GM21528 (cell line): ENCODE results near the gene ASIC3.
"Not testable (repeated sequence)": the region's sequence is repeated elsewhere in the genome, so short reads cannot be mapped to it uniquely, and the experiment has no call there.

Experiments used
- ATAC-seq: cut with Tn5 transposase; IDR thresholded peaks from one replicate; pipeline ENCODE4 v1.9.1; 2021; ENCODE audit warnings: mild to moderate bottlenecking, moderate library complexity; ENCODE audit not compliant: unreplicated experiment, low FRiP score

The ASIC3 gene

DNA sequence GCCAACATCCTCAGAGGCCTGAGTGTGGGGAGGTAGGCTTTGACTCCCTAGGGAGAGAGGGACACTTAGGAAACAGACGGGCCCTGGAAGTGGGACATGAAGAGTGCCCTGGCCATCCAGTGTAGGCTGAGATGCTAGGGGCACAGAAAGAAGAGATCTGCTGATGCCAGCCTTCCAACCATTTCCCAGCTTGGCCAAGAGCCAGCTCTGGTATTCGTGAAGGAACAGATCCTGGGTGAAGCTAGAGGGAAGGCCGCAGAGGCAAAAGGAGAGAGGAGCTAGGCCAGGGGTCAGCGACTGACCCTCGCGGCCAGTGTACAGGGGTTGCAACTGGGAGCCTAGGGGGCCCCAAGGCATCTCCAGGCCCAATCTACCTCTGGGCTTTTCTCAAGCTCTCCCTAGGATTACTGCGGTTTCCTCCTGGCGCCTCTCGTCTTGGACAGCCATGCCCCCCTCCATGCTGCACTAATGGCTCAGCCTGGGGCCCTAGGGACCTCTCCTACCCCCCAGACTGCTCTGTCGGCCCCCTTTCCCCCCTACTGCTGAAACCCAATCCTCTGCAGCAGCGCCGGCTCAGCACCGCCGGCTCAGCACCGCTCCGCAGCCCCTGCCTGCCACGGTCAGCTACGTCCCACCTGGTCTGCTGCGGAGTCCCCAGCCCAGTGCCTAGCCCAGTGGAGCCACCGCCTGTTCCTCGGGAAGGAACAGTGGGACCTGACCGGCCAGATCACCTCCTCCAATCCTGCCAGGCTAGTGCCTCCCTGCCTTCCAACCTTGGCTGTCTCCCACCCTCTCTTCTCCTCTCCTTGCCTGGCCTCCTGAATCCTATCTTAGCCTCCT is at the start of gene ASIC3:
Gene ASIC3, plus strand, starts transcription at position 556 of the 840 bp plus-strand sequence. CDS start 355 bp downstream, outside the sequence.
- no peak for ATAC-seq

DNA sequence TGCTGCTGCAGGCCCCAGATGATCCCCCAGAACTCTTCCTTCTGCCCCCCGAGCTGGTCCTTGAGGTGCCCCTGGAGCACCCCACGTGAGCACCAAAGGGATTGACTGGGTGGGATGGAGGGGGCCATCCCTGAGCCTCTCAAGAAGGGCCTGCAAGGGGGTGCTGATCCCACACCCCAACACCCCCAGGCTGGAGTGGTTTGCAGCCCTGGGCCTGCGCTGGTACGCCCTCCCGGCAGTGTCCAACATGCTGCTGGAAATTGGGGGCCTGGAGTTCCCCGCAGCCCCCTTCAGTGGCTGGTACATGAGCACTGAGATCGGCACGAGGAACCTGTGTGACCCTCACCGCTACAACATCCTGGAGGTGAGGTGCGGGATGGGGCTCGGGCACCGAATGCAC is 49.3 kb upstream of the ASIC3 start:
- no peak for ATAC-seq

DNA sequence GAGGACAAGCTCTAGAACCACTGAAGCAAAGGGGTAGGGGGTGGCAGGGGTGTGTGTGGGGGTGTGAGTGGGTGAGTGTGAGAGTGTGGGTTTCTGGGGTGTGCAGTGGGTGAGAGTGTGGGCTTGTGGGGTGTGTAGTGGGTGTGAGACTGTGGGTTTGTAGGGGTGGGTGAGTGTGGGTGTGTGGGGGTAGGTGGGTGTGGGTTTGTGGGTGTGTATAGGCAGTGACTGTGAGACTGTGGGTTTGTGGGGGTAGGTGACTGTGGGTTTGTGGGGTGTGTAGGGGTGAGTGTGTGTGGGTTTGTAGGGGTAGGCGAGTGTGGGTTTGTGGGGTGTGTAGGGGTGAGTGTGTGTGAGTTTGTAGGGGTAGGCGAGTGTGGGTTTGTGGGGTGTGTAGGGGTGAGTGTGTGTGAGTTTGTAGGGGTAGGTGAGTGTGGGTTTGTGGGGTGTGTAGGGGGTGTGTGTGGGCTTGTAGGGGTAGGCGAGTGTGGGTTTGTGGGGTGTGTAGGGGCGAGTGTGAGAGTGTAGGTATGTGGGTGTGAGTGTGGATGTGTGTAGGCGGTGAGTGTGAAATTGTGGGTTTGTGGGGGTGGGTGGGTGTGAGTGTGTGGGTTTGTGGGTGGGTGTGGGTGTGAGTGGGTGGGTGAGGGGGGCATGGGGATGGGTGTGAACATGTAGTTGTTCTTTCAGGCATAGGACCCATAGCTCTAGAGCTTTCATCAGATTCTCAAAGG is 48.7 kb upstream of the ASIC3 start:
- no peak for ATAC-seq

DNA sequence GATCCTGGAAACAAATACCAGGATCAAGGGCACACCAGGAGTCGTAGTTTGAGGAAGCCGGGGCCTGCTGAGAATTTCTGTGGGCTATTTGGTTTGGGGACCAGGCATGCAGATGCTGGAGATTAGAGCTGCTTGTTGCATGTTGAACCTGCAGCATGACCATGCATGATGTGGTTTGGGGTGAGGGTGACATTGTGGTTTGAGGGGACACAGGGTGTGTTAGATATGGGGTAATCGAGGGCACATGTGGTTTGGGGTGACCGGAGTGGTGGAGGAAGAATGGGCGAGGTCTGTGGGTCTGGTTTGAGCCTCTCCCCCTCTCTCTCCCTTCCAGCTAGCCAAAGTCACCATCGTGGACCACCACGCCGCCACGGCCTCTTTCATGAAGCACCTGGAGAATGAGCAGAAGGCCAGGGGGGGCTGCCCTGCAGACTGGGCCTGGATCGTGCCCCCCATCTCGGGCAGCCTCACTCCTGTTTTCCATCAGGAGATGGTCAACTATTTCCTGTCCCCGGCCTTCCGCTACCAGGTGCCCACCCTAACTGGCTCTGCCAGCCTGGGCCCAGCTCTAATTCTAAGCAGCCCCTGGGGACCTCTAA is 47.3 kb upstream of the ASIC3 start:
- no peak for ATAC-seq

DNA sequence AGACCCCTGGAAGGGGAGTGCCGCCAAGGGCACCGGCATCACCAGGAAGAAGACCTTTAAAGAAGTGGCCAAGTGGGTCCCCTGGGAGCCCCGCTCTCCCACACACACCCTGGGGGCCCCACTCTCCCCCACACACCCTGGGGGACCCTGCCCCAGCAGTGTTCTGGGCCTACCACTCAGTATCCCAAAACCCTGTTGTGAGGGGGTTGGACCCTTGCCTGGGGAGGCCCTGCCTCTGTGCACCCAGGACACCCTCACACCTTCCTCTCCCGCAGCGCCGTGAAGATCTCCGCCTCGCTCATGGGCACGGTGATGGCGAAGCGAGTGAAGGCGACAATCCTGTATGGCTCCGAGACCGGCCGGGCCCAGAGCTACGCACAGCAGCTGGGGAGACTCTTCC is 46.8 kb upstream of the ASIC3 start:
- no peak for ATAC-seq

DNA sequence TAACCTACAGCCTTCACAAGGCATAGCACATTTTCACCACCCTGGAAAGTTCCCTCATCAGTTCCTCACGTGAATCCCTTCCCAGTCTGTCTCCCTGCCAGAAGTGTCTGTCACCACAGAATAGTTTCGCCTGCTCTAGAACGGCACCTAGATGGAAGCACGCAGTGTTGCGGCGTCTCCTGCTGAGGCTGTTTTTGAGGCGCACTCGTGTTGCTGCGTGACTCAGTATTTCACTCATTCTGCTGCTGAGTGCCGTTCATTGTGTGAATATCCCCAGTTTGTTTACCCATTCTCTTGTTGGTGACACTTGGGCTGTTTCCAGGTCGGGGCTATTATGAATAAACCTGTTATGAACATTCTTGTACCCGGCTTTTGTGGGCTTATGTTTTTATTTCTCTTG is 44.8 kb upstream of the ASIC3 start:
- ATAC-seq, result no peak

DNA sequence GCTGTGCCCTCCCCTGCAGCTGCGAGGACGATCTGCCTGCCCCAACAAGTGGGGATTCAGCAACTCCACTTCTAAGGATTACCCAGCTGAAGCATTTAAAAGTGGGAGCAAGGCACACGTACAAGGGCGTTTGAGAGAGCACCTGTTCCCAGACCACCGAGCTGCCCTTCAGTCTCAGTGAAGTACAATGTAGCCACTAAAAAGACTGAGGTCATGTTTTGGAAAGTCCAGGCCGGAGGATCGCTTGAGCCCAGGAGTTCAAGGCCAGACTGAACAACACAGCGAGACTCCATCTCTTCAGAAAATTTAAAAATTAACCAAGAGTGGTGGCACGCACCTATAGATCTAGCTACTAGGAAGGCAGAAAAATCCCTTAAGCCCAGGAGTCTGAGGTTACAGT is 42.8 kb upstream of the ASIC3 start:
- no peak for ATAC-seq

DNA sequence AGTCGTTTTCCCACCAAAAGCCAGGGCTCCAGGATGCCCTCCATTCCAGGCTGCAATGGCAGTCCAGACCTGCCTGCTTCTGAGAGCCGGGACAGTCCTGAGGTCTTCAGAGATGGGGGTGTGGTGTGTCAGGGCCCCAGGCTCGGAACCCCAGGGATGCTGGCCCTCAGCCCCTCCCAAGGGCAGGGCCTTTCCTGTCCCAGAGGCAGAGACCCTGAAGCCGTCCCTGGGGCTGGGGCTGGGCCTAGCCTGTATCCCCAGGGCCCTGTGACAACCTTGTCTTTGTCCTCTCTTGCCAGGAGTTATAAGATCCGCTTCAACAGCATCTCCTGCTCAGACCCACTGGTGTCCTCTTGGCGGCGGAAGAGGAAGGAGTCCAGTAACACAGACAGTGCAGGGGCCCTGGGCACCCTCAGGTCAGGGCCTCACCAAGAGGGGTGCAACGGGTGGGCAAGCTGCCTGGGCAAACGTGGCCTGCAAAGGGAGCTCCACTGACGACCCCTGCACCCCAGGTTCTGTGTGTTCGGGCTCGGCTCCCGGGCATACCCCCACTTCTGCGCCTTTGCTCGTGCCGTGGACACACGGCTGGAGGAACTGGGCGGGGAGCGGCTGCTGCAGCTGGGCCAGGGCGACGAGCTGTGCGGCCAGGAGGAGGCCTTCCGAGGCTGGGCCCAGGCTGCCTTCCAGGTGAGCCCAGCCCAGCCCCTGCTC is 41.6 kb upstream of the ASIC3 start:
- no peak for ATAC-seq

DNA sequence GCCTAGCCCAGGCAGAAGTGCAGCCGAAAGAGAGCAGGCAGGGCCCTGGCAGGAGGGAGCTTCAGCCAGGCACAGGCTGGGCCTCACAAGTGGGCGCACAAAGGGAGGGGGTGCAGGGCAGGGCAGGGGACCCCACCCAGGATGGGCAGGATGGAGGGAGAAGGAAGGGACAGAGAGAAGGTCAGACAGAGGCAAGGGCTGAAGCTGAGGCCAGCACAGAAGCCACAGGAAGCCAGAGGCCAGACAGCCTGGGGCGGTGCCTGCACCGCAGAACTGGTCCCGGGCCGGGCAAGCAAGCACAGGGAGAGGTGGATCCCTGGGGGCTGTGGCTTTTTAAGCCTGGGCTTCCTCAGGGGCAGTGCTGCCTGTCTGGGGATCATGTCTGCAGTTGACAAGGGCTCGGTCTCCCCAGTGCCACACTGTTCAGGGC is 40.8 kb upstream of the ASIC3 start:
- no peak for ATAC-seq

DNA sequence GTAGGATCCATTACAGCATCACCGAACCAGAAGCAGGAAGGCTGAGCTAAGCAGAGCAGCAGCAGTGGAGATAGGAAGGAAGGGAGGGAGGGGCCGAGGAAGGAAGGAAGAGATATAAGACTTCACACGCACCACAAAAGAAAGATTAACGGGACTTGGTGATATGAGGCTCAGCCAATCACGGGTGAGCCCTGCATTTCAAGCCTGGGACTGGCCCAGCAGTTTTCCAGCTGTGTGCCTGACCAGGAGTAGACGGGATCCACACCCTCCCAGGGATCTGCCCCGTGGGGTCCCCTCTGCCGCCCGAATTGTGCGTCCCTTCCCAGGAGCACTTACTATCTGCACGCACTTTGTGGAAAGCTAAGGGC is 40.2 kb upstream of the ASIC3 start:
- no peak for ATAC-seq

DNA sequence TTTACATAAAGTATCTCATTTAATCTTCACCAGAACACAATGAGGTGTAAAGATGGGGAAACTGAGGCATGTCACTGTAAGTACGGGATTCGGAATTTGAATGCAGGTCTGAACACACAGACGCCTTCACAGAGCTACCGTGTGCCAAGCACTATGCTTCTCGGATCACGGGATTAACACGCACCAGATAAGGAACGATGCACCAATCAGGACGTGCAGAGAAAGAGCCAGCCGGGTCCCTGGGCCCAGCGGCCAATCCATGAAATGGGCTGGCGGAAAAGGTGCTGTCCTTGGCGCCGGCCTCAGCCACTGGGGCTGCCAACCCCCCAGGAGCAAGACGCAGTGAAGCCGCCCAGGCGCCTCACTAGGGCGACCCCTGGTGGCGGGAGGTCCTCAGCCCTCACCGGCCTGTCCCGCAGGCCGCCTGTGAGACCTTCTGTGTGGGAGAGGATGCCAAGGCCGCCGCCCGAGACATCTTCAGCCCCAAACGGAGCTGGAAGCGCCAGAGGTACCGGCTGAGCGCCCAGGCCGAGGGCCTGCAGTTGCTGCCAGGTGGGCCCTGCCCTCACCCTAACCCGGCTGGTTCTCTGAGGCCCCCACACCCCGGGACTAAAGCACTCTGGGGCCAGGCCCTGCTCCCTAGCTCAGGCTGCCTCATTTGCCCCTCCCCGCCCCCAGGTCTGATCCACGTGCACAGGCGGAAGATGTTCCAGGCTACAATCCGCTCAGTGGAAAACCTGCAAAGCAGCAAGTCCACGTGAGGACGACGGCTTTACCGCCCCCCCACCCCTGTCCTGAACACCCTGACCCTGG is 39.6 kb upstream of the ASIC3 start:
- no peak for ATAC-seq

DNA sequence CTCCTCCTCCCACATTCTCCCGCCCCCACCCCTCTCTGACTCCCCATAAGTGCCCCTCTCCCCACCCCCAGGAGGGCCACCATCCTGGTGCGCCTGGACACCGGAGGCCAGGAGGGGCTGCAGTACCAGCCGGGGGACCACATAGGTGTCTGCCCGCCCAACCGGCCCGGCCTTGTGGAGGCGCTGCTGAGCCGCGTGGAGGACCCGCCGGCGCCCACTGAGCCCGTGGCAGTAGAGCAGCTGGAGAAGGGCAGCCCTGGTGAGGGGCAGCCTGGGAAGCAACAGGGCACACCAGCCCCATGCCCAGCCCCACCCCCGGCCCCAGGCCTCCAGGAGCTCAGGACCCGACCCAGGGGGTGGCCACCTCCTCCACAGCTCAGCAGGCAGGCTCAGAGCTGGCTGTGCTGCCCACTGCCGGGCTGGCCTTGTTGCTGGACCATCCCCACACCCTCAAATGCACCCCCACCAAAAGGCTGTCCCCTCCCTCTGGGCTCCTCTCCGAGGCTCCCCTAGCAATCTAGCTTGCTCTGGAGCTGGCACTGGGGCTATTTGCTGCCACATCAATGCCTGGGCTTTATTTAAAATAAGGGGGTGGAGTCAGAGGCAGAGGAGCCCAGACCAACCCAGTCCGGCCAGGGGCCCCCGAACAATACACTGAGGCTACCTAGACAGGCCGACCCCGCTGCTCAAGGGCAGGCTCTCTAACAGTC is 38.8 kb upstream of the ASIC3 start:
- ATAC-seq, result no peak

DNA sequence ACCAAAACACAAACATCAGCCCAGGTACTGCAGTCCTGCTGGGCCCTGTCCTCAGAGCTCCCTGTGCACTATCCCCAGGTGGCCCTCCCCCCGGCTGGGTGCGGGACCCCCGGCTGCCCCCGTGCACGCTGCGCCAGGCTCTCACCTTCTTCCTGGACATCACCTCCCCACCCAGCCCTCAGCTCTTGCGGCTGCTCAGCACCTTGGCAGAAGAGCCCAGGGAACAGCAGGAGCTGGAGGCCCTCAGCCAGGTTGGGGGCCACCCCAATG is 38.4 kb upstream of the ASIC3 start:
- ATAC-seq, result no peak

DNA sequence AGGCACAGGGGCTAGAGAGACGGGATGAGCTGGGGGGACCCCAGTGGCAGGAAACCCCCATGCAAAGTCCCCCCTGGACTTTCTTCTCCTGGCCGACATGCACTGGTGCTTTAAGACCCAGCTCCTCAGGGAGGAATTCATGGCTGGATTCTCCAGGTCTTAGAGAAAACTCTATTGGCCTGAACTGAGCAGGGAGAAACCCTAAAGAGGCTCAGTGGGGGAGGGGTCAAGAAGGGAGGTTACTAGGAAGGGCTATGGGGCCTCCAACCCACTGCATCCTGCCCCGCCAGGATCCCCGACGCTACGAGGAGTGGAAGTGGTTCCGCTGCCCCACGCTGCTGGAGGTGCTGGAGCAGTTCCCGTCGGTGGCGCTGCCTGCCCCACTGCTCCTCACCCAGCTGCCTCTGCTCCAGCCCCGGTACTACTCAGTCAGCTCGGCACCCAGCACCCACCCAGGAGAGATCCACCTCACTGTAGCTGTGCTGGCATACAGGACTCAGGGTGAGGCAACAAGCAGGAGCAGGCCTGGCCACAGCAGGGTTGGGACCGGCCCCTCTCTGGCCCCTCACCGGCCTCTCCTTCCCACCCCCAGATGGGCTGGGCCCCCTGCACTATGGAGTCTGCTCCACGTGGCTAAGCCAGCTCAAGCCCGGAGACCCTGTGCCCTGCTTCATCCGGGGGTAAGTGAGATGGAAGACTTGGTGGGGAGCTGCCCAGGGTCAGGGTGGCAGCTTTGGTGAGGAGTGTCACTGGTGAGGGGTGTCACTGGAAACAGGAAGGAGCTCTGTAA is 37.8 kb upstream of the ASIC3 start:
- ATAC-seq, result no peak

DNA sequence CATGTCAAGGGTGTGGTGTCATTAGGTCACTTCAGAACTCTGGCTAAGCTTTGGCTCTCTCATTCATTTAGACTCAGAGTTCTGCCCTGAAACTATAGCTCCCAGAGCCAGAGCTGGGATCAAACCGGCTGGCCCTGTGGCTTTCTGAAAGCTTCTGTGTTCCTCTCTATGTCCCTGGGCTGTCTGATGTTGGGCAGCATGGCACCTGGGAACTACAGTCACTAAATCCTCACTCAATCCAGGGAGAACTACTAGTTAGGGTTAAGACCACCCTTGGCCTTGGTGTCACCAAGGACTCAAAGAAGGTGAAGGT is 37.3 kb upstream of the ASIC3 start:
- ATAC-seq, result no peak

DNA sequence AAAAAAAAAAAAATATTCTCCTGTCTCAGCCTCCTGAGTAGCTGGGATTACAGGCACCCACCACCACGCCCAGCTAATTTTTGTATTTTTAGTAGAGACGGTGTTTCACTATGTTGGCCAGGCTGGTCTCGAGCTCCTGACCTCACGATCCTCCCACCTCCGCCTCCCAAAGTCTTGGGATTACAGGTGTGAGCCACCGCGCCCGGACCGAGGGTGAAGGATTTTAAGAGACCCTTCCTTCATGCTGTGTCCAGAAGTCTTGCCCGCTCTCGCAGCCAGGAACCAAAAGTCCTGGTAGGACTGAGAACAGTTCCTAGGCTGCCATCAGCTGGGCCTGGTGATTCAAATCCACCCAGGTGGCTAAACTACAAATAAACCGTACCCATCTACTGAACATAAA is 36.7 kb upstream of the ASIC3 start:
- ATAC-seq, result not testable (repeated sequence)

DNA sequence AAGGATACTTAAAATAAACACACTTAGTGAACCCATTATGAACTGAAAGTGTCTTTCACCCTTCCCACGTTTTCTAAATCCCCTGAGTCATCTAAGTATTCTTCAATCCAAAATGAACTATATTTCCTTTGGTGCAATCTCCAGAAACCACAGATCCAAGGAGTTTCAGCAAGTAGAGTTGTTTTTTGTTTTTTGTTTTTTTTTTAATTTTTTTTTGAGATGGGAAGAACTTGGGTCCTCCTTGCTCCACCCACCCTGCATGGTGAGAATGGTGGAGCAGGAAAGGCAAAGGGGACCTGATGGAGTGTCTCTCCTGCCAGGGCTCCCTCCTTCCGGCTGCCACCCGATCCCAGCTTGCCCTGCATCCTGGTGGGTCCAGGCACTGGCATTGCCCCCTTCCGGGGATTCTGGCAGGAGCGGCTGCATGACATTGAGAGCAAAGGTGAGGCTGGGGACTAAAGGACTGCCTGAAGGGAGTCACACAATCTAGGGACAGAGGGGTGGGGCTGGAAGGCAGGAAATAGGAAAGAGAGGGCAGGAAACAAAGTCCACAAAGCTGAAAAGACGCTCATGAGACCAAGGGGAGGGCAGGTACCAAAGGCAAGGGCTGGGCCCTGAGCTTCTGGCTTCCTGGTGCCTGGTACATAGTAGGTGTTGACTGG is 36.2 kb upstream of the ASIC3 start:
- no peak for ATAC-seq

DNA sequence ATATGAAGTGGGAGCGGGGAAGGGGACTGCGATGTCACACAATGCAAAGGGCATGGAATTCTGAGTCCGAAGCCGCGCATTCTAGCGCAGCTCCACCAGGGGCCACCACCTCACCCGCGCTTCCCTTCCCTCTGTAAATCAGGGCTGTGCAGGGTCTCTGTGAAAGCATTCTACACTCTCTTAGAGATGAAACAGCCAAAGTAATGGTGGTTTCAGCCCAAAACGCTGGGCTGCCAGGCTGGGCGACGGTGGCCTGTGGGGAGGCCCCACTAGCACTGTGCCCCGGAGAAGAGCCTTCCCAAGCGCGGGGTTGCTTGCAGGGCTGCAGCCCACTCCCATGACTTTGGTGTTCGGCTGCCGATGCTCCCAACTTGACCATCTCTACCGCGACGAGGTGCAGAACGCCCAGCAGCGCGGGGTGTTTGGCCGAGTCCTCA is 35.4 kb upstream of the ASIC3 start:
- ATAC-seq, result no peak

DNA sequence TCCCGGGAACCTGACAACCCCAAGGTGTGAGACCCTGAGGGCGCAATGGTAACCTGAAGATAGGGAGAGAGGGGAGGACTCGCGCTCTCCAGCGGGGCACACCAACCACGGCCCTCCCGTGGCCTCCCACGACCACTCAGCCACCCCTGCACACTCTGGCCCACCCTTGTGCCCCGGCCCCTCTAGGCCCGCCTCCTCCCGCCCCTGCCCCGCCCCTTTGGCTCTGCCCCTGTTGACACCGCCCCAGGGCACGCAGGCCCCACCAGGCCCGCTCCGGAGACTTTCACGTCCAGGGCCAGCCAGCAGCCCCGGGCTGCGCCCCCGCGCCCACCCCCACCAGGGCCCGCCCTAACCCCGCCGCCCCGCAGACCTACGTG is 35.0 kb upstream of the ASIC3 start:
- ATAC-seq, result no peak
